BLaER1 treated with 17β-estradiol and CSF1 and Interleukin-3, amounts not matched to agents 10 nM and 100 nM (cell line): Measurements from ENCODE around the gene E2F7.

Experiments
- H3K27ac ChIP-seq, 11 experiments: shearing (Covaris generic); formaldehyde crosslinking; 2 replicates each; pipeline ENCODE4 v1.8.1; 2022
- H3K27me3 ChIP-seq, 11 experiments: shearing (Covaris generic); formaldehyde crosslinking; 2 replicates each; pipeline ENCODE4 v1.8.1; 2022
- H3K36me3 ChIP-seq, 11 experiments: shearing (Covaris generic); formaldehyde crosslinking; 2 replicates each; pipeline ENCODE4 v1.8.1; 2022
- H3K4me1 ChIP-seq, 10 experiments: shearing (Covaris generic); formaldehyde crosslinking; 2 replicates each; pipeline ENCODE4 v1.8.1; 2022
- H3K4me2 ChIP-seq, 11 experiments: shearing (Covaris generic); formaldehyde crosslinking; 2 replicates each; pipeline ENCODE4 v1.8.1; 2022
- H3K4me3 ChIP-seq, 10 experiments: shearing (Covaris generic); formaldehyde crosslinking; 2 replicates each; pipeline ENCODE4 v1.8.1; 2022
- H3K9ac ChIP-seq, 11 experiments: shearing (Covaris generic); formaldehyde crosslinking; 2 replicates each; pipeline ENCODE4 v1.8.1; 2022
- H3K9me3 ChIP-seq, 11 experiments: shearing (Covaris generic); formaldehyde crosslinking; replicated peaks in 1 of 11; 2 replicates each; pipeline ENCODE4 v1.8.1; 2022
- H4K20me1 ChIP-seq, 11 experiments: shearing (Covaris generic); formaldehyde crosslinking; 2 replicates each; pipeline ENCODE4 v1.8.1; 2022
- Cebpa-rat ChIP-seq, 11 experiments: shearing (Covaris generic); IDR thresholded peaks; 2 replicates each; pipeline ENCODE4 v1.8.1; 2022

E2F7 gene

GRCh38 chr12:77040231-77040630, 25.1 kb downstream of the E2F7 start:
- H3K4me1 ChIP-seq, result no peaks in the 10 kb centered on the region
- H3K9me3 ChIP-seq, result peaks cover 12 to 22% (median 19%) of the 10 kb centered on the region in 11 experiments; a peak in 20 of 22 replicates
- H4K20me1 ChIP-seq, result no peaks in the 10 kb centered on the region
- H3K4me2 ChIP-seq, result no peak overlapping the region
- no peak overlapping the region for H3K27ac ChIP-seq
- H3K4me3 ChIP-seq, result no peak overlapping the region
- TF ChIP-seq Cebpa-rat (IDR thresholded peaks at IDR 0.05), result no peak
- H3K36me3 ChIP-seq, result peaks cover 6 to 99% (median 86%) of the 10 kb centered on the region in 11 experiments; a peak in 21 of 22 replicates
- H3K27me3 ChIP-seq, result no peaks in the 10 kb centered on the region
- H3K9ac ChIP-seq, result no peak overlapping the region

GRCh38 chr12:77035226-77035625, 30.1 kb downstream of the E2F7 start:
- Histone ChIP-seq H3K27ac (no peak overlapping the region), H3K36me3 (peaks cover 11 to 99% (median 83%) of the 10 kb centered on the region in 11 experiments; a peak in 21 of 22 replicates), H3K4me3 (no peak overlapping the region), H3K4me1 (no peaks in the 10 kb centered on the region), H3K27me3 (no peaks in the 10 kb centered on the region), H3K9me3 (peaks cover 12 to 22% (median 19%) of the 10 kb centered on the region in 11 experiments; a peak in 20 of 22 replicates), H4K20me1 (no peaks in the 10 kb centered on the region), H3K4me2 (no peak overlapping the region), H3K9ac (no peak overlapping the region)
- TF ChIP-seq Cebpa-rat (IDR thresholded peaks at IDR 0.05), result no peak

- Histone ChIP-seq H3K4me2 (no peak overlapping the region), H3K27me3 (no peaks in the 10 kb centered on the region), H3K9me3 (peaks cover 6 to 13% (median 9%) of the 10 kb centered on the region in 11 experiments; a peak in 18 of 22 replicates), H3K9ac (no peak overlapping the region), H3K27ac (no peak overlapping the region), H3K4me3 (no peak overlapping the region), H3K36me3 (peaks cover 15 to 99% (median 83%) of the 10 kb centered on the region in 11 experiments), H4K20me1 (no peaks in the 10 kb centered on the region), H3K4me1 (no peaks in the 10 kb centered on the region)
- TF ChIP-seq Cebpa-rat (IDR thresholded peaks at IDR 0.05), result no peak
Observed at GRCh38 chr12:77033658-77034536, 31.5 kb downstream of the E2F7 start.

DNA sequence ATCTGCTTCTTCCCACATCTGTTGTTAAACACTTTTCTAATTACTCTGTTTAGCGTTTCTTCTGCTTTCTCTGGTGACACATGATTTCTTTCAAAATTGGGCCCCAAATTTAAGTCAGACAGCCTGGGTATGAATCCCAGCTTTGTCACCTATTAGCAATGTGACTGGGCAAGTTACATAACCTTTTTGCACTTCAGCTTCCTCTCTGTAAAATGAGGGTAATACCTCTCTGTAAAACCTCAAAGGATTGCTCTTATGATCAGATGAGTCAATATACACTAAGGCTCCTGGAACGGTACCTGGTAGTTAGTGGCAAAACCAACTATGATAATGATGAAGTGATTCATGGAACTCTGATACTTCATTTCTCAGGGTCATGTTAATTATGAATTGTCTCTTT, 33.0 kb downstream of the E2F7 start:
- TF ChIP-seq Cebpa-rat (IDR thresholded peaks at IDR 0.05), result no peak
- H3K9me3 ChIP-seq, result peaks cover 0 to 4% (median 0%) of the 10 kb centered on the region in 11 experiments; a peak in 2 of 22 replicates
- peaks cover 14 to 99% (median 87%) of the 10 kb centered on the region in 11 experiments; a peak in 20 of 22 replicates for H3K36me3 ChIP-seq
- no peaks in the 10 kb centered on the region for H3K4me1 ChIP-seq
- H4K20me1 ChIP-seq, result no peaks in the 10 kb centered on the region
- no peak overlapping the region for H3K9ac ChIP-seq
- H3K27me3 ChIP-seq, result no peaks in the 10 kb centered on the region
- no peak overlapping the region for H3K4me2 ChIP-seq
- no peak overlapping the region for H3K27ac ChIP-seq
- no peak overlapping the region for H3K4me3 ChIP-seq

GRCh38 chr12:77031745-77032144, 33.6 kb downstream of the E2F7 start:
- H3K4me2 ChIP-seq, result no peak overlapping the region
- peaks cover 14 to 99% (median 86%) of the 10 kb centered on the region in 11 experiments; a peak in 20 of 22 replicates for H3K36me3 ChIP-seq
- H3K27ac ChIP-seq, result no peak overlapping the region
- H4K20me1 ChIP-seq, result no peaks in the 10 kb centered on the region
- no peaks in the 10 kb centered on the region for H3K27me3 ChIP-seq
- H3K9ac ChIP-seq, result no peak overlapping the region
- H3K4me1 ChIP-seq, result no peaks in the 10 kb centered on the region
- H3K9me3 ChIP-seq, result no peaks in the 10 kb centered on the region; a peak in 1 of 22 replicates
- H3K4me3 ChIP-seq, result no peak overlapping the region
- TF ChIP-seq Cebpa-rat (IDR thresholded peaks at IDR 0.05), result no peak

DNA sequence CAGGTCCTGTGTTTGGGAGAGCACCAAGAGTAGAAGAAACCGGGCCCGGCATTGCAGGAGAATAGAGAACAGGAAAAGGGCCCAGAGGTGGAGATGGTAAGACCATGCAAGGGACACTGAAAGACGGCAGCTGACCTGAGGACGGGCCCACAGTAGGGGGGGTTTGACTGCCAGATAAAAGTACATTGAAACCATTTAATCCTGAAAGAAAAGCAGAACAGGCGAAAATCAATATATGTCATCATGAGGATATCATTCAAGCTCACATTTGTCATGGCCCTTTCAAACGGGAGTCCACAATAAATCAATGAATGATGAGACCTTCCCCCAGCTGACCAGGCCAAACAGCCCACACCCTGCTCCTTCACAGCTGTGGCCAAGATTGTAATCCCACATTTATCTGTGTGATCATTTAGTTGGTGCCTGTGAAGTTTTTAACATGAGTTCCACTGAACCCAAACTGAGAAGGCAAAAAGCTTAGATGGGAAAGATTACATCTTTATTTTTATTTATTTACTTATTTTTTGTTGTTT, 39.5 kb downstream of the E2F7 start:
- no peak for TF ChIP-seq Cebpa-rat (IDR thresholded peaks at IDR 0.05)
- no peak overlapping the region for H3K4me2 ChIP-seq
- no peaks in the 10 kb centered on the region for H3K9me3 ChIP-seq
- no peak overlapping the region for H3K27ac ChIP-seq
- H3K27me3 ChIP-seq, result no peaks in the 10 kb centered on the region
- H3K4me3 ChIP-seq, result no peak overlapping the region
- H3K9ac ChIP-seq, result no peak overlapping the region
- H3K4me1 ChIP-seq, result no peaks in the 10 kb centered on the region
- H3K36me3 ChIP-seq, result peaks cover 11 to 96% (median 83%) of the 10 kb centered on the region in 11 experiments; a peak in 21 of 22 replicates
- H4K20me1 ChIP-seq, result no peaks in the 10 kb centered on the region

DNA sequence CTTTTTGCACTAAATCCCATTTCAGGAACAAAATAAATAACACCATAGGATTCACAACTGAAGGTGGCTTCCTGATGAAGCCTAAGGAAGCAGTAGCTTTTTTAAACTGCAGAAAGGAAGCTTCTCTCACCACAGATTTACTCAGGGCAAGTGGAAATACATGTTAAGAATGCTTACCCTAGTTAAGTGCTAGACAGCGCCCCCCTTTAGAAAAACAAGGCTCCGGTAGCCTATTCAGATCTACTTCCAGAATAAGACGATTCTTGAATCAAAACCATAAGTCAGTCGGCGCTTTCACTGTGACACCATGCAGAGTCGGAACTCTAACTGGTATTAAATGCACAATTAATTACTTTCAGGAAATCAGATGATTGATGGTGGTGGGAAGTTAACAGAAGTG, 41.9 kb downstream of the E2F7 start:
- Histone ChIP-seq H3K36me3 (peaks cover 0 to 88% (median 72%) of the 10 kb centered on the region in 11 experiments; a peak in 21 of 22 replicates), H3K4me1 (no peaks in the 10 kb centered on the region), H3K4me2 (no peak overlapping the region), H3K9me3 (no peaks in the 10 kb centered on the region), H4K20me1 (no peaks in the 10 kb centered on the region; a peak in 1 of 22 replicates), H3K4me3 (no peak overlapping the region), H3K27ac (no peak overlapping the region), H3K27me3 (no peaks in the 10 kb centered on the region), H3K9ac (no peak overlapping the region)
- no peak for TF ChIP-seq Cebpa-rat (IDR thresholded peaks at IDR 0.05)

DNA sequence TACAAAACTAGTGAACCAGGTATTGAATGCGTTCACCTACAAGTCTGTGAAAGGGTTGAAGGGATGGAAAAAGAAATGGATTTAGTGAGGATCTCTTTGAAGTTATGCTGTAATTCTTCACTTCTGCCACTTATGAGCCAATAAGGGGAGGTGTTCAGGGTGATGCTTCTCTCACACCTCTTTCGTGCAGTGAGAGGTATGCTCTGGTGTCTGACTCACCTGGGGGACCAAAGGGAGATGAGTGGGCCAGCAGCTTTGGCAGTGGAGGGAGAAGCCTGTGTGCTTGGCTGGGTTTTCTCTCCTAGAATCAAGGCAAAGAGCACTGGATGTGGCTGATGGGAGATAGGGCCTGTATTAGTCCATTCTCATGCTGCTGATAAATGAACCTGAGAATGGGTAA, 45.4 kb downstream of the E2F7 start:
- H3K36me3 ChIP-seq, result peaks cover 0 to 58% (median 46%) of the 10 kb centered on the region in 11 experiments; a peak in 21 of 22 replicates
- no peak for TF ChIP-seq Cebpa-rat (IDR thresholded peaks at IDR 0.05)

GRCh38 chr12:77016606-77017005, 48.8 kb downstream of the E2F7 start:
- Histone ChIP-seq H3K9me3 (no peaks in the 10 kb centered on the region), H4K20me1 (no peaks in the 10 kb centered on the region; a peak in 1 of 22 replicates), H3K27me3 (no peaks in the 10 kb centered on the region), H3K4me2 (no peak overlapping the region), H3K4me3 (no peak overlapping the region), H3K9ac (no peak overlapping the region), H3K4me1 (no peaks in the 10 kb centered on the region), H3K36me3 (peaks cover 0 to 28% (median 19%) of the 10 kb centered on the region in 11 experiments; a peak in 19 of 22 replicates), H3K27ac (no peak overlapping the region)
- TF ChIP-seq Cebpa-rat (IDR thresholded peaks at IDR 0.05), result no peak

More for the DNA sequence above, 45.4 kb downstream of the E2F7 start:
- Histone ChIP-seq H3K27me3 (no peaks in the 10 kb centered on the region), H3K27ac (no peak overlapping the region), H3K9me3 (no peaks in the 10 kb centered on the region), H3K4me2 (no peak overlapping the region), H4K20me1 (no peaks in the 10 kb centered on the region; a peak in 1 of 22 replicates), H3K4me3 (no peak overlapping the region), H3K9ac (no peak overlapping the region), H3K4me1 (no peaks in the 10 kb centered on the region)
